Dermis blood vessel endothelial cell (primary cell): ENCODE measurements around the gene CAMK1. TPM values are rescaled to one million over a fixed set of nuclear protein-coding genes. Genes with fewer than 3 reads are reported as not detected.

ENCODE experiments used
- DNase-seq: peaks from one replicate; pipeline ENCODE4 v3.0.0; 2010
- total RNA-seq: library from RNA; depleted of rRNA; stranded (reverse); fragments of >200 nt; gene quantifications from 2 replicates; pipeline ENCODE4 v1.2.3, GENCODE V29; 2014

The CAMK1 gene
- total RNA-seq, 1 donor from 2014 or later, result 34.7 TPM

DNA sequence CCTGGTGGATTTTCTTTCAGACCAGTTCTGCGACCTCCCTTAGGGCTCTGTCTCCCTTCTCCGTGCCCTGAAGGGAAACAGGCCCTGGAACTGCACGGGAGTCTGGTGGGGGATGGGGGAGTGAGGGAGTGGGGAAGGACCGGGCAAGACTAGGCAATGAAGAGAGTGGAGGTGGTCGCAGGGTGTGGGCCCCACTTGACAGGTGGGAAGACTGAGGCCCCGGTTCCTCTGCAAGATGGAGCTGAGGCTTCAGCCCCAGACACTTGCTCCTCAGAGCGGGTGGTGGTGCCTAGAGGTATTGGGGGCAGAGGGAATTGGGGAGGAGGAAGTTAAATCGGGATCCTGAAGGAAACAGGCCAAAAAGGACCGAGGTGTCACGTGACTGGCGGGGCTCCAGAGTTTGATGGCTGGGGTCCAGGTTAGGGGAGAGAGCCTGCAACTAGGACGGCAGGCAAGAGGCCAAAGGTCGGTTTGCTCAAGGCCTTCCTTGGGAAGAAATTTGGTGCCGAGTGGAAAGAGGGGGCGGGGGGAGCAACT, 597 bp upstream of the CAMK1 start:
- peak; percentile 17 for DNase-seq

DNA sequence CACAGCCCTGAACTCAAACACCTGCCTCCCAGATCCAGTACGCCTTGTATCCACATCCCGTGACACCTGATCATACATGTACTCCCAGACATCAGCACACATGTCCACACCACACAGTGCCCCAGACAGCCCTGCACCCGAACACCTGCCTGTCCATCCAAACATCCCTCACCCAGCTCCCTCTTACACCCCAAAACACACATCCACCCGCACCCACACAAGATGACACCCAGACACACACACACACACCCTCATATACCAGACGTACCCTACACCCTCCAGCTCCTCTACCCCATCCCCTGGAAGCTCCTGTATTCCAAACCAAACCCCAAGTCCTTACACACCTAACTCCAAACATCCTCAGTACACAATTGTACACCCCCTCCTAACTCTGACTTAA, 735 bp downstream of the CAMK1 start:
- DNase-seq, result peak; percentile 11

DNA sequence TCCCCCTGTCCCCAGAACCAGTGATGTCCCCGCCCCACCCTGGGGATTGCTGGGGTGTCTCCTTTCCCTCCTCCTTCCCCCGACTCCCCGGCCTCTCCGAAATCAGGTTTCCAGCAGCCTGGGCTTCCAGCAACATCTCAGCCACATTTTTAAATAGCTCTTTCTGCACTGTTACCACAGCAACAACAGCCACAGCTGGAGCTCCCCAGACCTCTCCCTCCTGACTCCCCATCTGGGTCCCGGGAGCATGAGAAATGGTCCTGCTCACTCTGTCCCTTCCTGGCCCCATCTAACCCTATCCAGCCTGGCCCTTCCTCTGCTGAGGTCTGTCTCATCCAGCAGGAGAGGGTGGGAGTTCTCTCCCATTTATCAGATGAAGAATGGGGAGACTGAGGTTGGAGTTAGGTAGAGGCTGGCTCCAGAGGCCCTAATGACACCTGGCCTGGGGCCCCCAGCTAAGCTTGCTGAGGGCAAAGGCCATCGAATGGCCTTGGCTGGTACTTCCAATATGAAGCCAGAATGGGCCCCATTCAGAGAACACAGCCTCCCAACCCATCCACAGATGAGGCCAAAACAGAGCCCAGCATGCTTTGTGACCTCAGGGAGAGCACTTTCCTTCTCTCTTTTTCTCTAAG, 1.5 kb downstream of the CAMK1 start:
- DNase-seq, result no peak

DNA sequence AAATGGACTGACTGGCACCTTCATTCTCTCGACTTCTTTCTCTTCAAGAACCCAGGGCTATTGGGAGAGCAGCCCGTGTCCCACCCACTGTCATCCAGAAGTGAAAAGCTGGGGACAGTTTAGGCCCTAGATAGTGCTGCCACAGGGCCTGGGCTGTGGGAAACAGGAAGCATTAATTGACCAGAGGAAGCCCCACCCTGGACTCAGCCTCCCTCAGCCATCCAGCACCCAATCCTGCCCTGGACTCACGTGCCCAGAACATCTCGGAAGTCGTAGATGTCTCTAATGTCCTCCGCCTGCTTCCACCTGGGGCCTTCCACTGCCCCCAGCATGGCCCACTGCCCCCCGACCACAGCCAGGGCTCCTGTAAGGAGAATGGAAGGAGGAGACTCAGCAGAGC, 2.3 kb downstream of the CAMK1 start:
- peak; percentile 19 for DNase-seq

DNA sequence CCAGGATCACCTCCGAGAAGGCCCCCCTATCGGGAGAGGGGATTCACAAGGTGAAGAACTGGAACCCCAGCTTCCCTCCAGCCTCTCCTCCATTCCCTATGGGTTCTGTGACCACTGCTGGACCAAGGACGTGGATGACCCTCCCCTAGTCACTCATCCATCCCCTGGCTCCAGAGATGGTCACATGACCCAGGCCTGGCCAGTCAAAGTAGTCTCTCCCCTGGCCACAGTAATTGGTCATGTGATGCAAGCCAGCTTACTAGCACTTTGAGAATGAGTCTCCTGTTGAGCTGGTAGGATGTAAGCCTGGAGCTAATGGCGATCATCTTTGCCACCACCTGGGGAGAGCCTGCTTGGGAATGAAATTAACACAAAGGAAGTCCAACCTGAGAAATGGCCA, 3.9 kb downstream of the CAMK1 start:
- no peak for DNase-seq

DNA sequence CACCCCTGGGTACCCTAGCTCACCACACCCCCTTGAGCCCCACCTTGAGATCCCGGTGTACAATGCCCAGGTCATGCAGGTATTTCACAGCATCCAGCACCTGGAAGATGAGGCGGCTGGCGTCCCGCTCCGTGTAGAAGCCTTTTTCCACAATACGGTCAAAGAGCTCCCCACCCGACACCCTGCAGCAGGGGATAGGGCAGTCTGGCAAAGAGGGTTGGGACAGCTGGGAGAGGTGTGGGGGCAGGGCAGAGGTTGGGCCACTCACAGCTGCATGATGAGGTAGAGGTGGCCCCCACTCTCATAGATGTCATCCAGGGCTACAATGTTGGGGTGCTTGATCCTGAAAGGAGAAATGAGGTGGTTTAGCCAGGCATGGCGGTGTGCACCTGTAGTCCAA, 6.9 kb downstream of the CAMK1 start:
- DNase-seq, result no peak

DNA sequence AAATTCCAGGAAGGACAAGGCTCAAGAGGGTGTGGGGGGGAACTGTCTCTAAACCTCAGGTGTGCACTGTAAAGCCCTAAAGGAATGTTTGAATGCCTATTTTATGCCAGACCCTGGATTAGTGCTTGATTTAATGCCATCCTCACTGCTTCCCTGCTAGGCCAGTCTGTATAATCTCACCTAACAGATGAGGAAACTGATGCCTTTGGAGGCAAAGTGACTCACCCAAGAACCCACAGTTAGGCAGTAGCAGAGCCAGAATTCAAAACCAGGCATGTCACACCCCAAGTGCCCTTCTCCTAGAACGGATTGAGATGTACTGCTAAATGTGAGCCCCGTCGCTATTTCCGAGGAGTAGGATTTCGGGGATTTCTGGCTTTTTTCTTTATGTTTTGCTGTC, 7.8 kb downstream of the CAMK1 start:
- no peak for DNase-seq

DNA sequence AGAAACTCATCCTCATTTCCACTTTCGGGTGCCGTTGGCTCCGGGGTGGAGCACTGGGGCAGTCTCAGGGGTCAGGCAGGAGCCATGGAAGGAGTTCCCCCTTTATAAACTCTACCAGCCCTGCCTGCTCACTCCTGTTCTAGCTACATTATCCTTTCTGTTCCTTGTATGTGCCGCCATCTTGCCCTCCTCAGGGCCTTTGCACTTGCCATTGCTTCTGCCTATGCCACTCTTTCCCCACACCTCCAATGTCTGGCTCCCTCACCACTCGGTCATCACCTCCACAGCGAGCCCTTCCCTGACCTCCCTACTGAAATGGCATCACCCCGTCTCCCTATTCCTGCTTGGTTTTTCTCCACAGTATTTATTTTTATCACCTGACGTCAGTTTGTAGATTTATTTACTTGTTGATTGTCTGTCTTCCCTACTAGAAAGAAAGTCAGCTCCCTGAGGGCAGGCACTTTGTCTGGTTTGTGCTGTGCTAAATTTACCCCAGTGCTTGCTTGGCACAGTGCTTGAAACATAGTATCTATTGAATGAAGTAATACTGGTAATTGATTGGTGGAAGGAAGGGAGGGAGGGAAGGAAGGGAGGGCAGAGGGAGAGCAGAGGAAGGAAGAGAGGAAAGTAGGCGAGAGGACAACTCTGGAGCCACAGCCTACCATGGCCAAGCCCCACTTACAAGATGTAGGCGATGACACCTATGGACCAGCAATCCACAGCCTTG, 8.8 kb downstream of the CAMK1 start:
- DNase-seq, result no peak

DNA sequence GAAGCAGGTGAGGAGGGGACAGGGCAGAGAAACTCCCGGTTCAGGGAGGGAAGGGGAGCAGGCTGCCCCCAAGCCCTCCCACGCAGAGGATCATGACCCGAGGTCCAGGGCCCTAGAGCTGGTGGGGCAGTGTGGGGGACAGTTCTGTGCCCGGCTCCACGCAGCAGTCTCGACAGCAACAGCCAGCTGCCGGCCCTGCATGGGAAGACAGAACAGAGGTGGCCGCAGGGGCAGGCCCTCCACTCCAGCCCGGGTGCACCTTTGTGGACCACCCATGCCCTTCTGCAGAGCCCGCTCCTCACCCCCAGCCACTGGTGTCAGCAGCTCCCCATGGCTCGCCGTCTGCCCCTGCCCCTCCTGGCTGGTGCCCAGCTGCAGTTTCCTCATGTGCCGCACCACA, 12.3 kb downstream of the CAMK1 start:
- DNase-seq, result no peak

DNA sequence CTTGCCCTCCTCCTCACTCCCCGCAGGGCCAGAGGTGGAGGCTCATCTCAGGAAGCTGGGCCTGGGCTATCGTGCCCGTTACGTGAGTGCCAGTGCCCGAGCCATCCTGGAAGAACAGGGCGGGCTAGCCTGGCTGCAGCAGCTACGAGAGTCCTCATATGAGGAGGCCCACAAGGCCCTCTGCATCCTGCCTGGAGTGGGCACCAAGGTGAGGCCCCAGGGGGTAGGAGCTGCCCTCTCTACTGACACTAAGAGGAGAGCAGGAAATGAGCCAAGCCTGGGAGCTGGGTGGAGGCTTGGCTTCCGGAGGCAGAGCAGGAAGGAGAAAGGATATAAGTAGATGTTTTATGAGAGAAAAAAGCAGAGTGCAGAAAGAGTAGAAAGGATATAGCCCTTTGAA, 15.1 kb downstream of the CAMK1 start:
- peak; percentile 51 for DNase-seq

DNA sequence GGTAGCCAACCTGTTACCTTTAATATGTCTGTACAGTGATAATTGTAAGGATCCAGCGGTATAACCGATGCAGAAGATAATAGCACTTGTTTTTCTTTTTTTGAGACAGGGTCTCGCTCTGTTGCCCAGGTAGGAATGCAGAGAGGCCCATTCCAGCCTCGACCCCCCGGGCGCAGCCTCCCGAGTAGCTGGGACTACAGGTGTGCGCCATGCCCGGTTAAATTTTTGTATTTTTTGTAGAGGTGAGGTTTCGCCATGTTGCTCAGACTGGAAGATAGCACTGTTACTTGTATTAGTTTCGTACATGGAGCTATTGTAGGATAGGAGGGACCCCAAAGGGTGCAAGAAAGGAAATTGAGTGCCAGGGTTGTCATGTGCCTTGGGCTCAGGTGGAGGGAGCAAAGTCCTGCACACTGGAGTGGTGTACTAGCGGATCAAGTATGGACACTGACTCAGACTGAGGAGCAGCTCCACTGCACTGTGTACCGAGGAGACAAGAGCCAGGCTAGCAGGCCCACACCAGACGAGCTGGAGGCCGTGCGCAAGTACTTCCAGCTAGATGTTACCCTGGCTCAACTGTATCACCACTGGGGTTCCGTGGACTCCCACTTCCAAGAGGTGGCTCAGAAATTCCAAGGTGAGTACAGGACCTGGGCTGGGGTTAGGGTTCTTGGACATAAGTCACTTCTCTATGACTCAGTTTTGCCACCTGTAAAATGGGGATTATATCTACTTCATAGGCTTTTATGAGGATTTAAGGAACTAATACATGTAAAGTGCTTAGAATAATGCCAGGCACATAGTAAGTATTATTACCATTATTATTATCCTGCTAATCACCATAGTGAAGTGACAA, 19.0 kb downstream of the CAMK1 start:
- DNase-seq, result peak; percentile 17

DNA sequence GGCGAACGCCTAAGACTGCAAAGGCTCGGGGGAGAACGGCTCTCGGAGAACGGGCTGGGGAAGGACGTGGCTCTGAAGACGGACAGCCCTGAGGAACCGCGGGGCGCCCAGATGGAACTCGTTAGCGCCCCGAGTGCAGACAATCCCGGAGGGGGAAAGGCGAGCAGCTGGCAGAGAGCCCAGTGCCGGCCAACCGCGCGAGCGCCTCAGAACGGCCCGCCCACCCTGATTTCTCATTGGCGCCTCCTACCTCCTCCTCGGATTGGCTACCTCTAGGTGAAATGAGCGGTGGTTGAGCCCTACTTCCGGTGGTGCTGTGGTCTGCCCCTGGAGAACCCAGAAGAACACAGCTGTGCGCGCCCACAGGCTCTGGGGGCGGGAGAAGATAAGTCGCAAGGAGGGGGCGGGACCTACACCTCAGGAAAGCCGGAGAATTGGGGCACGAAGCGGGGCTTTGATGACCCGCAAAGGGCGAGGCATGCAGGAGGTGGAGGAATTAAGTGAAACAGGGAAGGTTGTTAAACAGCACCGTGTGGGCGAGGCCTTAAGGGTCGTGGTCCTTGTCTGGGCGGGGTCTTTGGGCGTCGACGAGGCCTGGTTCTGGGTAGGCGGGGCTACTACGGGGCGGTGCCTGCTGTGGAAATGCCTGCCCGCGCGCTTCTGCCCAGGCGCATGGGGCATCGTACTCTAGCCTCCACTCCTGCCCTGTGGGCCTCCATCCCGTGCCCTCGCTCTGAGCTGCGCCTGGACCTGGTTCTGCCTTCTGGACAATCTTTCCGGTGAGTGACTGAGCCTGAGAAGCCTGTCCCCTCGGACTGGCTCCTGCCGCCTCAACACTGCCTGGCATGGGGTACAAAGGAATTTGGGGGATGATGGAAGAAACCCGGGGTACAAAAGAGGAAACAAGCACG, 19.8 kb downstream of the CAMK1 start, which contains the start of gene OGG1:
OGG1 (plus strand) TSS at position 308 of the 911 bp plus-strand sequence; CDS start at position 643, 335 bp downstream.
- peak; percentile 98 for DNase-seq

DNA sequence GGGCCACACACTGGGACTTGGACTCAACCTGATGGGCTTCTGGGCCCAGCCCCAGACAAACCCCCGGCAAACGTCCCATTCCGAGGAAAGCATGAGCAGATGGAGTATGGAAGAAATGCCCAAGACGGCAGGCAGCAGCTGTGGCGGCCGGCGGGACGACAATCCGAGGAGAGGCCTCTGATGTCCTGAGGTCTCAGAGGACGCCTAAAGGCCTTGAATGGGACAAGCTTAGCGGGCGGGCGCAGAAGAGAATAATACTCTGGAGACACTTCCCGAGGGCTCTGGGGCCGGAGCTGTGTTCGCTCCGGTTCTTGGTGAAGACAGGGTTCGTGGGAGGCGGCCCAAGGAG, 20.5 kb downstream of the CAMK1 start:
- no peak for DNase-seq

DNA sequence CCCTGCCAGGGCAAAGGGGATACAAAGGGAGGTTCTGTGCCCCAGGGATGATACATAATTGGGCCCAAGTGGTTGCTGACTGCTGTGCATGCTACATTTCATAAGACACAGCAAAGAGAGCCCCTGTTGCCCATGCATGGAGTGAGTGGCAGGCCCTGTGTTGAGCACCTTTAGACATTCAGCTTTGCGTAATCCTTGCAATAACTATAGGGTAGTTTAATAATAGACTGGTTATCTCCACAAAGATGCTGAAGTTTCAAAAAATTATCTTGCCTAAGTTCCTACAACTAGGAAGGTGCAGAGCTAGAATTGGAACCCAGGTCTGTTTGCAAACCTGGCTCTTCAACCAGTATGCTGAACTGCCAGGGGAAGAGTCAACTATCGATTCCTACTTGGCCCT, 21.7 kb downstream of the CAMK1 start:
- DNase-seq, result no peak

DNA sequence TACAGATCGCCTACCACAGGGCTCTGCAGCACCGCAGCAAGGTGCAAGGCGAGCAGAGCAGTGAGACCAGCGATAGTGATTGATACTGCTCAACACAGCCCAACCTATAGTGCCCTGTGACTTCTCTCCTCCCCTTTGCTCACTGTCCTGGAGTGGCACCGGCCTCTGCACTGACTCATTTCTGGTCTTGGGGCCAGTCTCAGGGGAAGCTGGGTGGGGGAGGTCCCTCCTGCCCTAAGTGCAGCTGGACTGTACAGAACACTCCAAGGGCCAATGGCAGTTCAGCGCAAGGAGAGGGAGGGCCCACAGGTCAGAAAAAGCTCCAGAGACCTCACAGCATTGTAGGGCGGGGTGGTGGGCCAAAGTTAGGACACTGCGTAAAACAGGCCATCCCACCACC, 22.5 kb downstream of the CAMK1 start:
- DNase-seq, result peak; percentile 77

DNA sequence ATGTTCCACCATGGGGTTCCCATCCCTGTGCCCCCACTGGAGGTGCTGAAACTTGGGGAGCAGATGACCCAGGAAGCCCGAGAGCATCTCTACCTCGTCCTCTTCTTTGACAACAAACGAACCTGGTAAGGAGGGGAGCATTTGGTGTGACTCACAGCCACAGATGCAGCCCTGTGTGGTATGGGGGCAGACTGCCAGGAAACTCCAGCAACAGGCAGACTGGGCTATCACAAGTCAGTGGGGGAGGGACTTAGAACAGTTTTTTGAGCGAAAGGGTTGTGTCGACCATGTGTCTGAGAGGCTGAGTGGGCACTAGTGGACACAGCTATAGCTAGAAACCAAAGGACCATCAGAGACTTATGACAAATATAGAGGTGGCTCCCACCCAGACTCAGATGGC, 23.4 kb downstream of the CAMK1 start:
- peak; percentile 83 for DNase-seq

DNA sequence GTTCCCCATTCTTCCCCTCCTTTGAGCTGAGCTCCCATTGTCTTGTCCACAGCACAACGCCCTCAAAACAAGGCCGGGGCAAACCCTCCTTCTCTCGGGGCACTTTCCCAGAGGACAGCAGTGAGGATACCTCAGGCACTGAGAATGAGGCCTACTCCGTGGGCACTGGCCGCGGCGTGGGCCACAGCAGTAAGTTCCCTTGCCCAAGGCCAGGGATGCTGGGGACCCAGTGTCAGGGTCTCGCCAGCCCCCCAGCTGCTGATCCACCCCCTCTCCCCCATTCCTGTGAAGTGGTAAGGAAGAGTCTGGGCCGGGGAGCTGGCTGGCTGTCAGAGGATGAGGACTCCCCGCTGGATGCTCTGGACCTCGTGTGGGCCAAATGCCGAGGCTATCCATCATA, 24.2 kb downstream of the CAMK1 start:
- no peak for DNase-seq

DNA sequence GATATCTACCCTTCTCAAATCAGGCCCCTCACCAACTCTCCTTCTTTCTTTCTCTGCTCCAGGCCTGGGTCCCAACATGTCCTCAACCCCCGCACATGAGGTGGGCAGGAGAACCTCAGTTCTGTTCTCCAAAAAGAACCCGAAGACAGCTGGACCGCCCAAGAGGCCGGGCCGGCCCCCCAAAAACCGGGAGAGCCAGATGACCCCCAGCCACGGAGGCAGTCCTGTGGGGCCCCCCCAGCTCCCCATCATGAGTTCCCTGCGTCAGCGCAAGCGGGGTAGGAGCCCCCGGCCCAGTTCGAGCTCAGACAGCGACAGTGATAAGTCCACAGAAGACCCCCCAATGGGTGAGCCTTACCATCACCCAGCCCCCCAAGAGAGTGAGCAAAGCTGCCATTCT, 25.6 kb downstream of the CAMK1 start:
- no peak for DNase-seq

DNA sequence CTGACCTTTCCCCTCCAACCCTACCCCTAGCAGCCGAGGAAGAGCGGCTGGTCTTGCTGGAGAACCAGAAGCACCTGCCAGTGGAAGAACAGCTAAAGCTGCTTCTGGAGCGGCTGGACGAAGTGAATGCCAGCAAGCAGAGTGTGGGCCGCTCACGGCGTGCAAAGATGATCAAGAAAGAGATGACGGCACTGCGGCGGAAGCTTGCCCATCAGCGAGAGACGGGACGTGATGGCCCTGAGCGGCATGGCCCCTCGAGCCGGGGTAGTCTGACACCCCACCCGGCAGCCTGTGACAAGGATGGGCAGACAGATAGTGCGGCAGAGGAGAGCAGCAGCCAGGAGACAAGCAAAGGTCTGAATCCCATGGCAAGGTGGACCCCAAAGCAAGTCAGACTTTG, 26.2 kb downstream of the CAMK1 start:
- DNase-seq, result no peak

DNA sequence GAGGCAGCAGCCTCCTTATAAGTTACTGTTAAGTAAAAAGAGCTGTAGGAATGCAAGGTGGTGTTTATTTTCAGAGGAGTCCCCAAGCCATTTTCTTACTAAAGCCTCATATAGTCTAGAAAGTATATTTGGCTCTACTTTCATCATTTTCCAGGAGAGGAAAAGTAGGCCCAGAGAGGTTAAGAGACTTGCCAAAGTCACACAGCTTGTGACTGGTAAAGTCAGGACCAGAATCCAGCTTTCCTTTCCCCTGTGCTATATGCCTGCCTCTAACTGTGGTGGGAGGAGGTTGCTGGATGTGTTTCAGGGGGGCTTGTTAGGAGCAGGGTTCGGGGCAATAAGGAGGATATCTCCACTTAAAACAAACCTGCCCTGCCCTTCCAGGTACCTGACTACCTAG, 27.2 kb downstream of the CAMK1 start:
- DNase-seq, result no peak

DNA sequence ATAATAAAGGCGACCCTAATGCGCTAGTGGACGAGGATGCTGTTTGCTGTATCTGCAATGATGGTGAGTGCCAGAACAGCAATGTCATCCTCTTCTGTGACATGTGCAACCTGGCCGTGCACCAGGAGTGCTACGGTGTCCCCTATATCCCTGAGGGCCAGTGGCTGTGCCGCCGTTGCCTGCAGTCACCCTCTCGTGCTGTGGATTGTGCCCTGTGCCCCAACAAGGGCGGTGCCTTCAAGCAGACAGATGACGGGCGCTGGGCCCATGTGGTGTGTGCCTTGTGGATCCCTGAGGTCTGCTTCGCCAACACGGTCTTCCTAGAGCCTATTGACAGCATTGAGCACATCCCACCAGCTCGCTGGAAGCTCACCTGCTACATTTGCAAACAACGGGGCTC, 30.6 kb downstream of the CAMK1 start:
- no peak for DNase-seq

DNA sequence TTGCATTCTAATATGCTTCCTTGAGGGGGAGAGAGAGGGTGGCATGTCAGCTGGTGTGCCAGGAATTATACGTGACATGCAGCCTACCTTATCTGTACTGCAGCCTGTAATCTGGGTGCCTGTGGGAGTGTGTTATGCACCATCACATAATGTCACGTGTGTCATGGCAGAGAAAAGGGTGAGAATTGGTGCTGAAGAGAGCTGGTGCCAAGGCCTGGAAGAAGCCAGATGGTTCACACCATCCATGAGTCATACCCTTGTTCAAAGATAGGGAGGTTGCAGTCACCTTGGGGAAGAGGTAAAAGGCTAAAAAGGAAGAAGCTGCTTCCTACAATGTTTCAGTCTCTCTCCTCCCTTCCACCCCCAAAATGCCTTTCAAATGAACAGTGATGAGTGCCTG, 32.9 kb downstream of the CAMK1 start:
- DNase-seq, result no peak
